ENCODE data around the gene PFN3.

Gene PFN3

GRCh38 chr5:177444106-177445051, 43.9 kb upstream of the PFN3 start:
- no peak overlapping the region for H2AK5ac ChIP-seq (ENCODE audit: low read length)
- H3K4me3 ChIP-seq (ENCODE audit: low read depth, low read length) = no peak overlapping the region
- no peak overlapping the region for H3K14ac ChIP-seq (ENCODE audit: low read length)
- no peak overlapping the region for H3K9ac ChIP-seq (ENCODE audit: low read length)
- H3K36me3 ChIP-seq (ENCODE audit: control insufficient read depth in 1 of 2, insufficient read depth in 2 of 2, low read length in 2 of 2) = peaks cover 19 to 21% of the 10 kb centered on the region in 2 experiments
- H3K79me2 ChIP-seq (ENCODE audit: control insufficient read depth, insufficient read depth, low read length, poor library complexity) = no peaks in the 10 kb centered on the region
- no peak overlapping the region for H3K23ac ChIP-seq (ENCODE audit: low read length)
- no peak overlapping the region for H3K27ac ChIP-seq (ENCODE audit: low read depth, low read length)
- no peak overlapping the region for H4K12ac ChIP-seq (ENCODE audit: low read depth, low read length)
- H3K9me3 ChIP-seq (ENCODE audit: insufficient read depth, low read depth, low read length) = peaks cover 4% of the 10 kb centered on the region
- H3K18ac ChIP-seq (ENCODE audit: low read length) = no peak overlapping the region
- H3K79me1 ChIP-seq (ENCODE audit: low read length) = peaks cover 2% of the 10 kb centered on the region
- WGBS (ENCODE audit: extremely low coverage, insufficient coverage, insufficient read length) = no CpG with 5 or more reads among the region's 7 CpGs
- H4K91ac ChIP-seq (ENCODE audit: low read depth, low read length) = no peak overlapping the region
- H3K27me3 ChIP-seq (ENCODE audit: insufficient read depth, low read length) = peaks cover 6% of the 10 kb centered on the region
- H2BK5ac ChIP-seq (ENCODE audit: low read depth, low read length, poor library complexity) = no peak overlapping the region
- H2BK120ac ChIP-seq (ENCODE audit: insufficient read depth, low read length, poor library complexity) = no peak overlapping the region
- no peak overlapping the region for H2BK12ac ChIP-seq (ENCODE audit: low read length)
- H3K4ac ChIP-seq (ENCODE audit: low read depth, low read length) = no peak overlapping the region
- H3K4me1 ChIP-seq (ENCODE audit: control insufficient read depth in 1 of 2, insufficient read depth in 2 of 2, low read length in 2 of 2) = peaks cover 5 to 15% of the 10 kb centered on the region in 2 experiments
- no peak overlapping the region for H4K8ac ChIP-seq (ENCODE audit: low read depth, low read length)
- DNase-seq = peak in 1 of 2 donors; percentile 45
- no peak overlapping the region for H2AFZ ChIP-seq (ENCODE audit: insufficient read depth, low read length, poor library complexity)
- no peak overlapping the region for H3K4me2 ChIP-seq (ENCODE audit: low read length)

GRCh38 chr5:177443144-177443983, 42.9 kb upstream of the PFN3 start:
- H3K4me3 ChIP-seq (ENCODE audit: low read depth, low read length) = no peak overlapping the region
- peaks cover 6% of the 10 kb centered on the region for H3K27me3 ChIP-seq (ENCODE audit: insufficient read depth, low read length)
- H2BK12ac ChIP-seq (ENCODE audit: low read length) = no peak overlapping the region
- peak in 1 of 2 donors; percentile 25 for DNase-seq
- no peak overlapping the region for H3K14ac ChIP-seq (ENCODE audit: low read length)
- no peaks in the 10 kb centered on the region for H3K79me2 ChIP-seq (ENCODE audit: control insufficient read depth, insufficient read depth, low read length, poor library complexity)
- H3K4me2 ChIP-seq (ENCODE audit: low read length) = no peak overlapping the region
- H3K36me3 ChIP-seq (ENCODE audit: control insufficient read depth in 1 of 2, insufficient read depth in 2 of 2, low read length in 2 of 2) = peaks cover 22 to 23% of the 10 kb centered on the region in 2 experiments
- H4K12ac ChIP-seq (ENCODE audit: low read depth, low read length) = no peak overlapping the region
- no peak overlapping the region for H3K4ac ChIP-seq (ENCODE audit: low read depth, low read length)
- H3K4me1 ChIP-seq (ENCODE audit: control insufficient read depth in 1 of 2, insufficient read depth in 2 of 2, low read length in 2 of 2) = peaks cover 5 to 15% of the 10 kb centered on the region in 2 experiments
- H2BK120ac ChIP-seq (ENCODE audit: insufficient read depth, low read length, poor library complexity) = no peak overlapping the region
- H3K18ac ChIP-seq (ENCODE audit: low read length) = no peak overlapping the region
- H2BK5ac ChIP-seq (ENCODE audit: low read depth, low read length, poor library complexity) = no peak overlapping the region
- WGBS (ENCODE audit: extremely low coverage, insufficient coverage, insufficient read length) = no CpG with 5 or more reads among the region's 15 CpGs
- no peak overlapping the region for H3K23ac ChIP-seq (ENCODE audit: low read length)
- H4K8ac ChIP-seq (ENCODE audit: low read depth, low read length) = no peak overlapping the region
- H3K27ac ChIP-seq (ENCODE audit: low read depth, low read length) = no peak overlapping the region
- H2AFZ ChIP-seq (ENCODE audit: insufficient read depth, low read length, poor library complexity) = no peak overlapping the region
- no peak overlapping the region for H3K9ac ChIP-seq (ENCODE audit: low read length)
- H3K79me1 ChIP-seq (ENCODE audit: low read length) = peaks cover 2% of the 10 kb centered on the region
- H2AK5ac ChIP-seq (ENCODE audit: low read length) = no peak overlapping the region
- H4K91ac ChIP-seq (ENCODE audit: low read depth, low read length) = no peak overlapping the region
- H3K9me3 ChIP-seq (ENCODE audit: insufficient read depth, low read depth, low read length) = peaks cover 4% of the 10 kb centered on the region

GRCh38 chr5:177442066-177442826, 41.8 kb upstream of the PFN3 start:
- peaks cover 1 to 7% of the 10 kb centered on the region in 2 experiments for H3K4me1 ChIP-seq (ENCODE audit: control insufficient read depth in 1 of 2, insufficient read depth in 2 of 2, low read length in 2 of 2)
- H3K27ac ChIP-seq (ENCODE audit: low read depth, low read length) = no peak overlapping the region
- H3K36me3 ChIP-seq (ENCODE audit: control insufficient read depth in 1 of 2, insufficient read depth in 2 of 2, low read length in 2 of 2) = peaks cover 28 to 32% of the 10 kb centered on the region in 2 experiments
- H2BK12ac ChIP-seq (ENCODE audit: low read length) = no peak overlapping the region
- H4K91ac ChIP-seq (ENCODE audit: low read depth, low read length) = no peak overlapping the region
- no peak overlapping the region for H3K9ac ChIP-seq (ENCODE audit: low read length)
- no peak overlapping the region for H2AK5ac ChIP-seq (ENCODE audit: low read length)
- H3K79me1 ChIP-seq (ENCODE audit: low read length) = no peaks in the 10 kb centered on the region
- H3K4me2 ChIP-seq (ENCODE audit: low read length) = no peak overlapping the region
- no peak overlapping the region for H3K23ac ChIP-seq (ENCODE audit: low read length)
- no peak overlapping the region for H4K12ac ChIP-seq (ENCODE audit: low read depth, low read length)
- H3K4me3 ChIP-seq (ENCODE audit: low read depth, low read length) = no peak overlapping the region
- WGBS (ENCODE audit: extremely low coverage, insufficient coverage, insufficient read length) = no CpG with 5 or more reads among the region's 20 CpGs
- no peak overlapping the region for H2BK5ac ChIP-seq (ENCODE audit: low read depth, low read length, poor library complexity)
- no peak overlapping the region for H3K4ac ChIP-seq (ENCODE audit: low read depth, low read length)
- no peak overlapping the region for H2BK120ac ChIP-seq (ENCODE audit: insufficient read depth, low read length, poor library complexity)
- H3K14ac ChIP-seq (ENCODE audit: low read length) = no peak overlapping the region
- no peak overlapping the region for H3K18ac ChIP-seq (ENCODE audit: low read length)
- no peaks in the 10 kb centered on the region for H3K79me2 ChIP-seq (ENCODE audit: control insufficient read depth, insufficient read depth, low read length, poor library complexity)
- H4K8ac ChIP-seq (ENCODE audit: low read depth, low read length) = no peak overlapping the region
- H3K9me3 ChIP-seq (ENCODE audit: insufficient read depth, low read depth, low read length) = peaks cover 4% of the 10 kb centered on the region
- H2AFZ ChIP-seq (ENCODE audit: insufficient read depth, low read length, poor library complexity) = no peak overlapping the region
- no peak for DNase-seq
- H3K27me3 ChIP-seq (ENCODE audit: insufficient read depth, low read length) = peaks cover 6% of the 10 kb centered on the region
